Spleen (tissue), 11 donors: ENCODE data around the gene RPL31. TPM values are rescaled to one million over a fixed set of nuclear protein-coding genes. Genes with fewer than 3 reads are reported as not detected.

Source experiments
- DNase-seq: peaks from one replicate; pipeline ENCODE4 v3.0.0-alpha.2; 2020
- H3K27ac ChIP-seq, 8 donors: fragments of 200-600 bp; sonication (generic) in 7 of 8; 1 replicate in 4 of 8; 2 replicates in 4 of 8; pipeline versions ENCODE4 v1.5.0 to v1.8.0; 2016 to 2021; ENCODE audit warnings: inconsistent platforms in 4 of 8, mild to moderate bottlenecking in 4 of 8, moderate library complexity in 1 of 8
- H3K27me3 ChIP-seq, 7 donors: fragments of 200-600 bp; sonication (generic) in 6 of 7; replicated peaks in 1 of 7; 1 replicate in 4 of 7; 2 replicates in 3 of 7; pipeline versions ENCODE4 v1.5.0 to v1.8.0; 2016 to 2021; ENCODE audit warnings: inconsistent platforms in 3 of 7, mild to moderate bottlenecking in 1 of 7
- H3K36me3 ChIP-seq, 6 donors: fragments of 200-600 bp; sonication (generic) in 5 of 6; 1 replicate in 4 of 6; 2 replicates in 2 of 6; pipeline versions ENCODE4 v1.5.0 to v1.8.0; 2016 to 2021; ENCODE audit warnings: inconsistent platforms in 2 of 6
- H3K4me1 ChIP-seq, 6 donors: fragments of 200-600 bp; sonication (generic) in 5 of 6; 1 replicate in 3 of 6; 2 replicates in 3 of 6; pipeline versions ENCODE4 v1.5.0 to v1.8.0; 2016 to 2021; ENCODE audit warnings: inconsistent platforms in 3 of 6
- H3K4me3 ChIP-seq, 8 donors: fragments of 200-600 bp; sonication (generic) in 7 of 8; 1 replicate in 4 of 8; 2 replicates in 4 of 8; pipeline versions ENCODE4 v1.5.0 to v1.8.0; 2016 to 2021; ENCODE audit warnings: inconsistent platforms in 4 of 8, mild to moderate bottlenecking in 4 of 8, moderate library complexity in 2 of 8
- H3K9me3 ChIP-seq, 8 donors: fragments of 200-600 bp; sonication (generic) in 7 of 8; 1 replicate in 4 of 8; 2 replicates in 4 of 8; pipeline versions ENCODE4 v1.5.0 to v1.8.0; 2016 to 2021; ENCODE audit warnings: inconsistent platforms in 4 of 8
- CTCF ChIP-seq, 11 experiments: fragments of 200-600 bp in 7 of 11; fragments of 450-650 bp in 4 of 11; sonication (generic) in 4 of 11; IDR thresholded peaks in 8 of 11; conservative IDR thresholded peaks in 3 of 11; 1 replicate in 7 of 11; 2 replicates in 4 of 11; pipeline versions ENCODE4 v1.4.0 to v1.8.0; 2016 to 2021; ENCODE audit warnings: antibody characterized with exemption in 11 of 11, inconsistent platforms in 4 of 11, mild to moderate bottlenecking in 1 of 11
- POLR2A ChIP-seq, 3 donors: fragments of 450-650 bp; IDR thresholded peaks; one replicate each; pipeline ENCODE4 v1.5.1; 2017; ENCODE audit warnings: antibody characterized with exemption in 3 of 3, mild to moderate bottlenecking in 1 of 3
- POLR2AphosphoS5 ChIP-seq, 3 donors: sonication (generic); formaldehyde crosslinking; IDR thresholded peaks; one replicate each; pipeline ENCODE4 v1.5.1; 2017; ENCODE audit warnings: antibody characterized with exemption in 3 of 3
- WGBS, 5 donors: extraction: QIAGEN DNeasy Blood & Tissue Kit in 3 of 5; methylation state at CpG; one replicate each; pipeline versions ENCODE4 v1.1.5 to v1.1.7; 2013 to 2018; 5-methylcytosine and 5-hydroxymethylcytosine counted together
- intact Hi-C: fragments of 100-400 bp; cut with DNase I; formaldehyde crosslinking; loops from one replicate; pipeline ENCODE4 v1.15.0; 2023; ENCODE audit warnings: low total_unique reads
- polyA plus RNA-seq, 3 donors: library from polyadenylated mRNA; stranded (reverse); fragments of 200-250 nt; gene quantifications; one replicate each; pipeline ENCODE4 v1.2.1, GENCODE V29; 2013
- total RNA-seq, 7 donors: library from RNA; depleted of rRNA in 3 of 7; stranded (reverse); fragments of >200 nt in 3 of 7; fragmentation: NEBNext Ultra II Directional in 4 of 7; extraction: Animal tissue kit (Norgen Biotek cat#: 25700) in 4 of 7; gene quantifications; one replicate each; pipeline versions ENCODE4 v1.1.0 to v1.2.1, GENCODE V29; 2016 to 2021
- donor health status: healthy with polysubstance abuse.
- donor health status: DM: no; HTN: no; CAD: no; lungs with moderate emphysema.
- donor health status: DM: no; HTN: no; CAD: no.
- donor health status: Bipolar disorder and iron deficiency.
- donor health status: healthy.
- donor health status: DM: no; HTN: no; CAD: no.
- donor health status: DM: yes; HTN: yes; CAD: no.

Gene RPL31
- total and polyA plus RNA-seq, 10 donors, result 876 to 10,502 (median 1,250) TPM

- no peak for TF ChIP-seq CTCF (IDR thresholded peaks at IDR 0.05 in 8 of 11, conservative IDR thresholded peaks at IDR 0.05 in 3 of 11)
- no peak for TF ChIP-seq POLR2A (IDR thresholded peaks at IDR 0.05)
- no peak for TF ChIP-seq POLR2AphosphoS5 (IDR thresholded peaks at IDR 0.05)
- H3K27ac ChIP-seq, result no peak overlapping the region
- WGBS, 5 donors, result 74 to 92% (median 84%) methylated on average over 3 of the region's 3 CpGs
- no peaks in the 10 kb centered on the region for H3K27me3 ChIP-seq
- DNase-seq, result no peak
- no peaks in the 10 kb centered on the region for H3K9me3 ChIP-seq
- intact Hi-C loops, result no loop called here
- H3K36me3 ChIP-seq, result peaks cover 0 to 8% (median 0%) of the 10 kb centered on the region in 6 donors
- peaks cover 0 to 4% (median 1%) of the 10 kb centered on the region in 6 donors for H3K4me1 ChIP-seq
- H3K4me3 ChIP-seq, result no peak overlapping the region
These were observed 14.6 kb upstream of the RPL31 start for GRCh38 chr2:100987536-100987935.

- DNase-seq, result no peak
- Histone ChIP-seq H3K4me3 (no peak overlapping the region), H3K4me1 (peaks cover 0 to 4% (median 2%) of the 10 kb centered on the region in 6 donors), H3K27ac (no peak overlapping the region), H3K36me3 (peaks cover 0 to 7% (median 0%) of the 10 kb centered on the region in 6 donors), H3K27me3 (no peaks in the 10 kb centered on the region), H3K9me3 (no peaks in the 10 kb centered on the region)
- intact Hi-C loops, result no loop called here
- no peak for TF ChIP-seq POLR2AphosphoS5 (IDR thresholded peaks at IDR 0.05)
- no peak for TF ChIP-seq POLR2A (IDR thresholded peaks at IDR 0.05)
- TF ChIP-seq CTCF (IDR thresholded peaks at IDR 0.05 in 8 of 11, conservative IDR thresholded peaks at IDR 0.05 in 3 of 11), result no peak
- WGBS, 5 donors, result 90 to 100% (median 93%) methylated on average over 1 to 4 of the region's 4 CpGs
These were observed 14.1 kb upstream of the RPL31 start for GRCh38 chr2:100987974-100988373.

DNA sequence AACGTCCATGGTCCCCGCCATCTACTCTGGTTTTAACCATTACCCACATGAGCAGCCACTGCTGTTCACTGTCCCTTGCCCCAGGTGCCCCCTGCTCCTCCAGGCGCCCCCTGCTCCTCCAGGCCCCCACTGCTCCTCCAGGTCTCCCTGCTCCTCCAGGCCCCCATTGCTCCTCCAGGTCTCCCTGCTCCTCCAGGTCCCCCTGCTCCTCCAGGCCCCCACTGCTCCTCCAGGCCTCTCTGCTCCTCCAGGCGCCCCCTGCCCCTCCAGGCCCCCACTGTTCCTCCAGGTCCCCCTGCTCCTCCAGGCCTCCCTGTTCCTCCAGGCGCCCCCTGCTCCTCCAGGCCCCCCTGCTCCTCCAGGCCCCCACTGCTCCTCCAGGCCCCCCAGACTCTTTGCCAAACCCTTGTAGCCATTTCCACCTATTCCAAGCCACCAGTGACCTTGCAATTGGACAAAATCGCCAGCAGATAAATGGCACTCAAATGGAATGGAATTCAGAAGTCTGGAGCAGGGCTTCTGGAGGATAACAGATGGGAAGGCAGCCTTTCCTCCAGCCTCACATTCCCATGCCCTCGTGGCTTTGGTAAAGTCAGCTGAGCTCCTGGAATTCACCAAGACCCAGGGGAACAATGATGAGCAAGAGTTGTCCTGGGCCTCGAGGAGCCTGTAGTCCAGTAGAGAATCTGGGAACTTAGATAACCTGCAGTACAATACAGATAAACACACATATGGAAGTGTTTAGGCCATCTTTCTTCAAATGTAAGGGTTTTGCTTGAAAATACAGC is 13.3 kb upstream of the RPL31 start:
- H3K27me3 ChIP-seq, result no peaks in the 10 kb centered on the region
- peaks cover 0 to 12% (median 0%) of the 10 kb centered on the region in 6 donors for H3K36me3 ChIP-seq
- TF ChIP-seq POLR2A (IDR thresholded peaks at IDR 0.05), result no peak
- no peak for TF ChIP-seq POLR2AphosphoS5 (IDR thresholded peaks at IDR 0.05)
- TF ChIP-seq CTCF (IDR thresholded peaks at IDR 0.05 in 8 of 11, conservative IDR thresholded peaks at IDR 0.05 in 3 of 11), result no peak
- H3K27ac ChIP-seq, result no peak overlapping the region
- H3K9me3 ChIP-seq, result no peaks in the 10 kb centered on the region
- no peak overlapping the region for H3K4me3 ChIP-seq
- intact Hi-C loops, result no loop called here
- peaks cover 0 to 3% (median under 1%) of the 10 kb centered on the region in 6 donors for H3K4me1 ChIP-seq
- WGBS, 5 donors, result 78 to 88% (median 82%) methylated on average over 7 to 8 of the region's 8 CpGs
- no peak for DNase-seq

- intact Hi-C loops, result loop anchor here (10.0 kb wide), 1 partner anchor 725 kb away; no protein-coding TSS in a partner anchor
- Histone ChIP-seq H3K9me3 (no peaks in the 10 kb centered on the region), H3K36me3 (peaks cover 0 to 12% (median 0%) of the 10 kb centered on the region in 6 donors), H3K27ac (no peak overlapping the region), H3K27me3 (no peaks in the 10 kb centered on the region), H3K4me3 (no peak overlapping the region), H3K4me1 (peaks cover 0 to 3% (median 0%) of the 10 kb centered on the region in 6 donors)
- 91 to 96% (median 95%) methylated on average over 3 of the region's 3 CpGs for WGBS, 5 donors
- no peak for TF ChIP-seq CTCF (IDR thresholded peaks at IDR 0.05 in 8 of 11, conservative IDR thresholded peaks at IDR 0.05 in 3 of 11)
- TF ChIP-seq POLR2AphosphoS5 (IDR thresholded peaks at IDR 0.05), result no peak
- TF ChIP-seq POLR2A (IDR thresholded peaks at IDR 0.05), result no peak
- DNase-seq, result no peak
These were observed 12.4 kb upstream of the RPL31 start for GRCh38 chr2:100989666-100990065.
